HG02623 (cell line): ENCODE data around the gene VPS51.
A peak's percentile ranks its signal among the peaks of the same experiment; 100 is the strongest.

Source experiments
- ATAC-seq: cut with Tn5 transposase; IDR thresholded peaks from one replicate; pipeline ENCODE4 v1.9.1; 2021; ENCODE audit warnings: moderate library complexity; ENCODE audit not compliant: unreplicated experiment

Gene VPS51

GRCh38 chr11:65071907-65072630, 23.9 kb upstream of the VPS51 start:
- ATAC-seq, result no peak

- no peak for ATAC-seq
Observed at GRCh38 chr11:65072631-65072966, 23.4 kb upstream of the VPS51 start.

DNA sequence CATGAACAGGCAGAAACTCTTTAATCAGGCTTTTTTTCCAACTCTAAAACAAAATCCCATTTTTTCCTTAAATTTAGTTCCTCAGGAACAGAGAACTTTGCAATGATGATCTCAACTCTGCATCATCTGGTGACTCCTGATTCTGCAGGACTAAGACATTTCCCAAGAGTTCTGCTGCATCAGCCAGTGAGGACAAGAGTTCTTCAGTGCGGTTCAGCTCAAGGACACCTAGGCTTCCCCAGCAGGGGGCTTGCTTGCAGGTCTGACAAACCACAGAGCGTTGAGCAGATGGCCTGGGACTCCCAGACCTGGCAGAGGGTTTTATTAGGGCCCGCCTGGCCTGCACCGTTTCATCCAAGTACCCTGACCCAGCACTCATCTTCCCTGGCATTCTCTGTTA, 18.6 kb upstream of the VPS51 start:
- ATAC-seq, result no peak

DNA sequence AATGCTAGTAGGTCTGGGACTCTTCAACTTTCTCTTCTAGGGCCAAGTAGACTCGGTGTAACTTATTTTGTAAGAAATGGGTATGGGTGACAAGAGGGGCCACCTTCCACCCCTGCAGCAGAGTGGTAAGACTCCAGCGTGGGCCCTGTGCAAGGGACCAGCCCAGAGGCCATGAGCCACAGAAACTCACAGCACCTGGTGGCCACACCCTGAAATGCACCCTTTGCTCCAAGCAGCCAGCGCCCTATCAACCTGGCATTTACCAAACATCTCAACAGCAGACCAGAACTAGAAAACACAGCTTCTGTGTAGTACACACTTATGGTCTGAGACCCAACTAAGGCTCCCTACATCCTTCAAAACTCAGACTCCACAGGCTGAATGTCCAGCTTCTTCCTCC, 17.9 kb upstream of the VPS51 start:
- no peak for ATAC-seq

DNA sequence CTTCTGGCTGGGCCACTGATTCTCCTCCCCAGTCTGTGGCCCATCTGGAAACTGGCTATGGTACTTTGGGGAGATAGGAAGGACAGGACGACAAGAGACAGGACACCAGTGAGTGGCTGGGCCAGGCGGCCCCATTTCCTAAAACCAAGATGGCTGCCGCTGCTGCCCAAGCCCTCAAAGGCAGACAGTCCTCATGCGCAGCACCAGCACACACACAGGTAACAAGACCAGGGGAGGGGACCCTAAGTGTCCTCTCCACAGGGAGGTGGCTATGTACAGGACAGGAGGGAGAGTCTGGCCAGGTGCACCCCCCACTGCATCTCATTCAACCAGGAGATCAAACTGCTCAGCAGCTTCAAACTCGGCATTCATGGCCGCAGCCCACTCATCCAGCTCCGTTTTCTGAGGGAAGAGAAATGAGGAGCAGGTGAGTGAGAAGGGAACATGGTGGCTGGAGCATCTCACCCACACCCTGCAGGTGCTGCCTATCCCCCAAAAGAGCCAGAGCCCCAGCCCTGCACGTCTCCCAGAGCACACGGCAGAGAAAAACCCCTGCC, 17.1 kb upstream of the VPS51 start:
- no peak for ATAC-seq

GRCh38 chr11:65083134-65083833, 12.7 kb upstream of the VPS51 start:
- no peak for ATAC-seq

- ATAC-seq, result peak; percentile 62
Observed at GRCh38 chr11:65083834-65084597, 12.0 kb upstream of the VPS51 start, which contains the start of the genes CDCA5 and ZFPL1. TSS of gene CDCA5 (minus strand) at chr11:65084040. CDS start at chr11:65083978, 62 bp downstream. TSS of gene ZFPL1 (plus strand) at chr11:65084222. CDS start at chr11:65084699, 477 bp downstream.

DNA sequence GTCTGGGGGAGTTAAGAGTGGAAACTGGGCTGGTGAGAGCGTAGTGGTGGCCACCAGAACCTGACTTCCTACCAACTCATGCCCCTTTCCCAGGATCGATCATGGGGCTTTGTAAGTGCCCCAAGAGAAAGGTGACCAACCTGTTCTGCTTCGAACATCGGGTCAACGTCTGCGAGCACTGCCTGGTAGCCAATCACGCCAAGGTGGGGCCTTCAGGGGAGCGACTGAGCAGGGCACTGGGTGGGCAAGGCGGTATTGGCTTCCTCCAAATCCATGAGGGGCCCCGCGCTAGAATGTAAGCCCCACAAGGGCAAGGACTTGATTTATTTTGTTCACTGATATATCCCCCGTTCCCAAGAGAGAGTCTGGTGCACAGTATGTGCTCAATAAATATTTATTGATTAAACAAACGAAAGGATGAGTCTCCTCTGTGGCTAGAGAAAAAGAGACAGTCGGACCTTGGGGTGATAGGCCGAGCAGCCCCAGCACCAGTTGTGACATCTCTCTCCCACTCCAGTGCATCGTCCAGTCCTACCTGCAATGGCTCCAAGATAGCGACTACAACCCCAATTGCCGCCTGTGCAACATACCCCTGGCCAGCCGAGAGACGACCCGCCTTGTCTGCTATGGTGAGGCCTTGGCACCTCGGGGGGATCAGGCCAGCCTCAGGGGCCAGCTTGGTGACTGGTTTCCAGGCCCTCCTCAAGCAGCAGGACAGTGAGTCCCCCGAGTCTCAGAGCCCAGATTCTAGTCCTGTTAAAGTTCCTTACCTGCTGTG, 11.2 kb upstream of the VPS51 start:
- peak; percentile 6 for ATAC-seq

DNA sequence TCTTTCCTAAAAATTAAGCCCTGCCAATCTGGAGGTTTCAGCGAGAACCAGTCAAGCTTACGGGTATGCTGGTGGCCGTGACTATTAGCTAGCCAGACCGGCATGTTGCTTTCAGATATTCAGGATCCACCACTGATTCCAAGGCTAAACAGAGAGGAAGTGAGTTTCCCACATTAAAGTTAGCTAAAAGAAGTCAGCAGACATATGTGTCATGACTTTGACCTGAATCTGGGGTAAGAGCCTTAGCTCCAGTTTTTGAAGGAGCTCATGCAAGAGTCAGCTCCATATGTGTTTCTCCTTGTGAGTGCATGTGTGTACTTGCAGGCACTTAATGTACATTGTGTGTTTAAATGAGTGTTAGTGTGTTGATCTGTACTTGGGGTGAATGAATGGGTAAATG, 10.6 kb upstream of the VPS51 start:
- no peak for ATAC-seq

GRCh38 chr11:65086809-65087208, 9.2 kb upstream of the VPS51 start:
- no peak for ATAC-seq

DNA sequence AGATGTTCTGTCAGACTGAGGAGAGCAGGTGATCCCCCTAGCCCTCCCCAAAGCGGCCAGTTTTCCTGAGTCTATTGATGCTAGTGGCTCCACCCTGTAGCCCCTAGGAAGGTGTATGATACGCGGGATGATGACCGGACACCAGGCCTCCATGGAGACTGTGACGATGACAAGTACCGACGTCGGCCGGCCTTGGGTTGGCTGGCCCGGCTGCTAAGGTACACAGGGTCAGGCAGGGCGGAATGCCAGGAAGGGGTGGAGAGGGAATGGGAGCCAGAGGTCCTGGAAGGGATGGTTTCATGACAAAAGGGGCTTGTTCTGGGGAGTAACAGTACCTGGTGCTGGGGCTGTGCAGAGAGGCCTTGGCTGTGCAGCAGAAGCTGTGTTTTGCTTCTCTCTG, 8.8 kb upstream of the VPS51 start:
- no peak for ATAC-seq

GRCh38 chr11:65087827-65088226, 8.2 kb upstream of the VPS51 start:
- ATAC-seq, result no peak

DNA sequence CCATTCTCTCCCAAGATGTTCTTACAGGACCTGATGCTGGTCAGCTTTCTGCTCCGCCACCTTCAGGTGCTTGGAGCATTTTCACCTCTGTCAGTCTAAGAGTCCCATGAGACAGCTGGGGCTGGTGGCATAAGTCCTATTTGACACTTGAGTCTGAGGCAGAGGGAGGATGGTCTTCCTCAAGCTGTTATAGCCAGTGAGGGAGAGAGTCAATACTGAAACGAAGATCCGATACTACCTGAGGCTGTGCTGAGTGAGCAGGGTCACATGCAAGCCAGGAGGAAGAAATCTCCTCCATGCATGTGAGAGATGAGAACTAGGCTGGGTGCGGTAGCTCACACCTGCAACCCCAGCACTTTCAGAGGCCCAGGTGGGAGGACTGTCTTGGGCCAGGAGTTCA, 6.4 kb upstream of the VPS51 start:
- ATAC-seq, result no peak

- ATAC-seq, result no peak
Observed at GRCh38 chr11:65090628-65091027, 5.4 kb upstream of the VPS51 start.

DNA sequence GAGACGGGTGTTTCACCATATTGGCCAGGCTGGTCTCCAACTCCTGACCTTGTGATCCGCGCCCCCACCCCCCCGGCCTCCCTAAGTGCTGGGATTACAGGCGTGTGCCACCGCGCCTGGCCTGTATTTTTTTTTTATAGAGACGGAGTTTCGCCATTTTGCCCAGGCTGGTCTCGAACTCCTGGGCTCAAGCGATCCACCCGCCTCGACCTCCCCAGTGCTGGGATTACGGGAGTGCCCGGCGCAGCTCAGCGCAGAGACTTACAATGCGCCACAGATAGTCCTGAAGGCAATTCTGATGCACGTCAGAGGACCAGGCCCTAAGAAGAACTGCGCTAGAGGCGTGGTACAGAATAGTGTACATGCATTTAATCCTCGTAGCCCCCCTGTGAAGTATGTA, 587 bp upstream of the VPS51 start:
- ATAC-seq, result no peak

- no peak for ATAC-seq
Observed at GRCh38 chr11:65096926-65097325, 912 bp downstream of the VPS51 start.

DNA sequence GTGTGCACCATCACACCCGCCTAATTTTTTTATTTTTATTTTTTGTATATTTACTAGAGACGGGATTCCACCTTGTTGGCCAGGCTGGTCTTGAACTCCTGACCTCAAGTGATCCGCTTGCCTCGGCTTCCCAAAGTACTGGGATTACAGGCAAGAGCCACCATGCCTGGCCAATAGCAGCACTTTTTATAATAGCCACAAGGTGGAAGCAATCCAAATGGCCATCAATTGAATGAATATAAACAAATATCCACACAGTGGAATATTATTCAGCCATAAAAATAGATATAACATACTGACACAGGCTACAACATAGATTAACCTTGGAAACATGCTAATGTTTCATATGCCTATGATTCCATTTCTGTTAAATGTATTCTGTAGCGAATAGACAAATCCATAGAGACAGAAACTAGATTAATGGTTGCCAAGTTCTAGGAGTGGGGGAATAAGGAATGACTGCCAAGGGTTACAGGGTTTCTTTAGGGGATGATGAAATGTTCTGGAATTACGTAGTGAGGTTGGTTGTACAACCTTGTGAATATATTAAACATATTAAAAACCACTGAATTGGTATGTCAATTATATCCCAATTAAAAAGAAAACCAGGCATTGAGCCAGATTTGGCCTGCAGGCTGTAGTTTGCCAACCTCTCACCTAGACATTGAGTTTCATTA, 4.8 kb downstream of the VPS51 start:
- ATAC-seq, result no peak

DNA sequence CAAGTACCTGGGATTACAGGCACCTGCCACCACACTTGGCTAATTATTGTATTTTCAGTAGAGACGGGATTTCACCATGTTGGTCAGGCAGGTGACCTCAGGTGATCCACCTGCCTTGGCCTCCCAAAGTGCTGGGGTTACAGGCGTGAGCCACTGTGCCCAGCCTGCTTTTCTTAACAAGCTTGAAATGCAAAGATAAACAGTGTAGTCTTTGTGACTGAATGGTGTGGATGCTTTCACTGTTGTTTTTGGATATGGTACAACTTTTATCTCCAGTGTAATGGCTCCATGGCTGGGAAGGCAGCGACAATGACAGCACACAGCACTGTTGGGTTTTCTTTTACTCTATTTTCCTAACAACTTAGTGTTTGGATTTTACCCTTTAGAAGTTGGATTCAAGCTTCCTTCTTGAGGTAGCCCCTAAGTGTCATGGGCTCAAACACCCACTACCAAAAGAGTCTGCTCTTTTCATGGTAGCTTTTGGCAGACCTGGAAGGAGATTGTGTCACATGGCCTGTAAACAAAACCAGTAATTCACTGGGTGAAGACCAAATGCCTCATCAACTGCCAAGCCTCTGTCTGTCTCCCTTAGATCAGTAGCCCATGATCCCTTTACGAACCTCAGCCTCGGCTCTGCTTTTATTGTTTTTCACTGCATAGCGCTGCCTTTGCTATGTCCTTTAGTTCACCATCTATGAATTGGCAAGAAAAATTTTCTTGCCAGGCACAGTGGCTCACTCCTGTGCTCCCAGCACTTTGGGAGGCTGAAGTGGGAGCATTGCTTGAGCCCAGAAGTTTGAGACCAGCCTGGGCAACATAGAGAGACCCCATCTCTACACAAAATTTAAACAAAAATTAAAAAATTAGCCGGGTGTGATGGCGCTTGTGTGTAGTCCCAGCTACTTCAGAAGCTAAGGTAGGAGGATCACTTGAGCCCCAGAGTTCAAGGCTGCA, 6.4 kb downstream of the VPS51 start:
- no peak for ATAC-seq

GRCh38 chr11:65103476-65103875, 7.5 kb downstream of the VPS51 start:
- ATAC-seq, result no peak
